Renal cortex interstitium (tissue), 11 donors: ENCODE results near the gene CACNA2D2. TPM values are rescaled to one million over a fixed set of nuclear protein-coding genes. Genes with fewer than 3 reads are reported as not detected.

Experiments
- DNase-seq, 11 donors: peaks; one replicate each; pipeline ENCODE4 v3.0.0-alpha.2; 2013; ENCODE audit warnings: low read depth in 9 of 11, low spot score in 4 of 11; ENCODE audit errors: extremely low read depth in 1 of 11
- polyA plus RNA-seq, 3 donors: library from polyadenylated mRNA; unstranded; fragments of 120-200 nt; gene quantifications; one replicate each; pipeline ENCODE4 v1.2.1, GENCODE V29; 2013; ENCODE audit not compliant: insufficient read length in 3 of 3

The CACNA2D2 gene
- polyA plus RNA-seq, 3 donors: 14.0 to 17.2 (median 14.6) TPM

DNA sequence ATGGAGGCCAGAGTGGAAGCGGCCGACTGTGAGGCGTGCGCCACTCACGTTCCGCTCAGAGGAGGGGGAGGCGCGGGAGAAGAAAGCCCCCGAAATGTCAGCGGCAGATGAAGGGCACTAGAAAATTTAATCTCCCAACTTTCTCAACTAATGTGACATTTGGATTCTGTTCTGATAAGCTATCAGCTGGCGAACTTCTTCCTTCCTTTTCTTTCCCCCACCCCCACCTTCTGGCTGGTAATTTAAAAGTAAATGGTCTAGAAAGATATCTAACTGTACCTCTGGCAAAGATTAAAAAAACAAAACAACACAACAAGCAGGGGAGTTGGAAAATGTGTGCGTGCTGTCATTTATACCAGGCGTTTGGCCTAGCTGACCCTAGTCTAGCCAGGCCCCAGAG lies 117.7 kb downstream of the CACNA2D2 start:
- no peak for DNase-seq

DNA sequence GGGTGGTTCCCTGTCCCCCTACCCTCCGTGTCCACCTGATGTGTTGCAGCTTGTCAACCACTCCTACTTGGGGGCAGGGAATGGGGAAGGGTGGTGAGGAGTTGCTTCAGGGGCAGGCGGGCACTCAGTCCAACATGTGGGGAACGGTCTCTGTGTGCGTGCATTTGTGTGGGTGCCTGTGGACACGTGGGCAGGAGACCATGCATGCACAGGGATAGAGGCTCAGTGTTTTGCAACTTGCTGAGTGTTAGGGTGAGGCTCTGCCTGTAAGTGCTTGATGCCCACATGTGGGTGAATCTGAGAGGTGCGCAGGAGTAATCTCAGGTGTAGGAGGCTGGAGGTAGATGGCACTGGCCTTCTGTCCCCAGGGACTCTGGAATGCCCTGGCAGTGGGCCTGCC lies 119.7 kb downstream of the CACNA2D2 start:
- no peak for DNase-seq

DNA sequence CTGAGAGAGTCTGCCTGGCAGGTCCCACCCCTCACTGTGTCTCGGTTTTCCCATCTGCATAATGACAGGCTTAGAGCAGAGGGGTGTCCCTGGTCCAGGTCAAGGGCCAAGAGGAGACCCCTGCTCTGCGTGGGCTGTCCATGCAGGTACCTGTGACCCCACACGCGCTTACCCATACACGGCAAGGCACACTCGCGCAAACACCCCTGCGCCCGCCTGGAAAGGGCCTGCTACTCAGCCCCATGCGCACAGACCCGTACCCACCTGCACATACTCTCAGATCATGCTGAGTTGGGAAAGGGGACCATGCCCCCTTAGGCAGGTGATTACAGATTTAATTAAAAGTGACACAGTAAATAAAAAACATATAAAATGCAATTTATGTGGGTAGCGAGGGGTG lies 120.7 kb downstream of the CACNA2D2 start:
- DNase-seq: no peak

DNA sequence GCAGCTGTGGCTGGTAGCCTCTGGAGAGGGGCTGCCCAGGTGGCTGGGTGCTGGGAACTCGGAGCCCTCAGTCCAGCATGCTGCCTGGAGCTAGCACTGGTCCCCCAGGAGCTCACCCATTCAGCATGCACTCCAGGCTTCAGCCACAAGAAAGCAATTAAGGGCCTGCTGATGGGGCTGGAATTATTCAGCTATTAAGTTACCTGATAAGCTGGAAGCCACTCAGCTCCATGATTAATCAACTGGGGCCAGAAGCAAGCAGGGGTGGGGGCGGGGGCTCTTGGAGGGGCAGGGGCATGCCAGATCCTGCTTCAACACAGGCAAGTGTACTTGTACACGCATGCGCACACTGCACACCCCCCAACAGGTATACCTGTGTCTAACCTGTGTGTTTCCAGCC lies 122.1 kb downstream of the CACNA2D2 start:
- DNase-seq: no peak

DNA sequence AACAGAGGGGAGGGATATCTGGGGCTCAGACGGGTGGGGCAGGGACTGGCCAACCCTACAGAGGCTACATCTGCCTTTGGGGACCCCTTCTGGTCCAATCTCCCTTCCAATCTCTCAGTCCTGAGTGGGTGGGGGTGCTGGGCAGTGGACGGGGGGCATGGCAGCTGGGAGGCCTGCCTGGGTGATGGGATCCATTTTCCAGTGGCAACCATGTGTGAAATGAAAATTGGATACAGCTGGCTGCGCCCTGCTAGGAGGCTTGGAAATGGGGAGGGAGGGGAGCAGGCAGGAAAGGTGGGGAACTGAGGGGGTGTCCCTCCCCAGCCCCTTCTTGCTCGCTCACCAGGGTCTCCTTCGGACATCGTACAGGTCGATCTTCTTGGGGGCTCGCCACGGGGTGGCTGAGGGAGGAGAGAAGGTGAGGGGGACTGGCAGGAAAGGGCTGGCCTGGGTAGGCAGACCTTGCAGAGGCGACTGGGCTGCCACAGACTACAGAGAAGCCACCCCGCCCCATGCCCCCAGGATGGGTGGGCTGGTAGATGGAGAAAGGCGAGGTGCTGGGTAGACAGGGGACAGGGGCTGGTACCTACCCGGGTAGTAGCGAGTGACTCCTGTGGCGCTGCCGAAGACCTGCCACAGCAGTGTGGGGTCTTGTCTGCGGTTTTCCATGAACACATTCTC lies 122.9 kb downstream of the CACNA2D2 start:
- no peak for DNase-seq

DNA sequence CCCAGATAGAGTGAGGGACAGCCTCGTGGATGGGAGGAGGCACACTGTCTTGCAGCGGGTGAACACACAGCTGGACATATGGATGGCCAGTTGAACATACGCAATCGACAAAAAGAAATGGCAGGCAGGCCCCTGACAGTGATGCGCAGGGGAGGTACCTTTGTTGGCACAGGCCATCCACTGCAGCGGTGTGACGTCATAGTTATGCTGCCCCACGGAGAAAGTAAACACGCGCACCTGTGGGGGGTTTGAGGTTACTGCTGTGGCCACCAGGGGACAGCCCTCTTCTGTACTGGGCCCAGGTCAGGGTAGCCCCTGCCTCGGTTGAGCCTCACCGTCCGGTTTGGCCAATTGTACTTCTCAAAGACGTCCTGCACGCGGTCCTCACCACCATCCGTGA lies 124.7 kb downstream of the CACNA2D2 start:
- no peak for DNase-seq

DNA sequence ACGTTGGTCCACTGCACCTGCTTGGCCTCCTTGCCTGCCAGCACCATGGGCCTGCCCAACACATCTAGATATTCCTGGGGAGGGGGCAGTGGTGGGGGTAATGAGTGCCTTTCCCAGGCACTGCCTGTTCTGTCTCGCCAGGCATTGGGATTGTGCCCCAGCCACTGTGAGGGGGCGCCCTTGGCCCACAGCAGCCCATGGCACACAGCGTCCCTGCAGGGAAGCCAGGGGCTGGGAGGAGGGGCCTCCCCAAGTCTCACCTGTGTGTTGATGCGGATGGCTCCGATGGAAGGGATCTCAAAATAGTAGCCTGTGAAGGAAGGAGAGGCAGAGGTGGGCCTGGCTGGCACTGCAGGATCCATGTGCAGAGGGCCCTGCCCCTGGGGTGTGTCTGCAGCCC lies 125.4 kb downstream of the CACNA2D2 start:
- DNase-seq: no peak

DNA sequence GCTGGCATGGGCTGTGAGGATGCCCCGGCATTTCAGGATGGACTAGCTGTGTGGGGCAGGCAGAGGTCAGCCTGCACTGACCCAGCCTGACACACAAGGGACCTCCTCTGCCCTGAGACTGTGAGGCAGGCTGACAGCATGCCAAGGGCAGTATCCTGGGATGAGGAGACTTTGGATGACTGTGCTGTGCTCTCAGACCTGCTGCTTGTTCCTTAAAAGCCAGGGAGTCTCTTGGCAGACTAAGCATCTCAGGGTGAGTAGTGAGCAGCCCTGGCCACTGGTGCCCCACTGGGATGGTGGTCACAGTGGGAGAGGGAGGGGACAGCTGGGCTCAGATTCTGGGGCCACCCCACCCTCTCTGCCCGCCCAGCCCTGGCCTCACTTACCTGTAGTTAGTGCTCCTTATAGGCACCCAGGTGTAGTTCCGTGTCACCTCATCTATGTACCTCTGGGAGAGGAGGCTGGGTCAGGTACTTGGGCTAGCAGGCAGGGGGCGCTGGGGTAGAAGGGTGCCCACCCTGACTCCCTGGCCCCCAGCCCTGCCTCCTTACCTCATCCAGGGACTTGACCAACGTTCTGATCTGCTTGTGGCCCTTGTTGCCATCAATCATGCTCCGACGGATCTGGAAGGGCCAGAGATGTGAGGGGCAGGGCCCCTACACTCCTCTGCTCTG lies 128.0 kb downstream of the CACNA2D2 start:
- no peak for DNase-seq

DNA sequence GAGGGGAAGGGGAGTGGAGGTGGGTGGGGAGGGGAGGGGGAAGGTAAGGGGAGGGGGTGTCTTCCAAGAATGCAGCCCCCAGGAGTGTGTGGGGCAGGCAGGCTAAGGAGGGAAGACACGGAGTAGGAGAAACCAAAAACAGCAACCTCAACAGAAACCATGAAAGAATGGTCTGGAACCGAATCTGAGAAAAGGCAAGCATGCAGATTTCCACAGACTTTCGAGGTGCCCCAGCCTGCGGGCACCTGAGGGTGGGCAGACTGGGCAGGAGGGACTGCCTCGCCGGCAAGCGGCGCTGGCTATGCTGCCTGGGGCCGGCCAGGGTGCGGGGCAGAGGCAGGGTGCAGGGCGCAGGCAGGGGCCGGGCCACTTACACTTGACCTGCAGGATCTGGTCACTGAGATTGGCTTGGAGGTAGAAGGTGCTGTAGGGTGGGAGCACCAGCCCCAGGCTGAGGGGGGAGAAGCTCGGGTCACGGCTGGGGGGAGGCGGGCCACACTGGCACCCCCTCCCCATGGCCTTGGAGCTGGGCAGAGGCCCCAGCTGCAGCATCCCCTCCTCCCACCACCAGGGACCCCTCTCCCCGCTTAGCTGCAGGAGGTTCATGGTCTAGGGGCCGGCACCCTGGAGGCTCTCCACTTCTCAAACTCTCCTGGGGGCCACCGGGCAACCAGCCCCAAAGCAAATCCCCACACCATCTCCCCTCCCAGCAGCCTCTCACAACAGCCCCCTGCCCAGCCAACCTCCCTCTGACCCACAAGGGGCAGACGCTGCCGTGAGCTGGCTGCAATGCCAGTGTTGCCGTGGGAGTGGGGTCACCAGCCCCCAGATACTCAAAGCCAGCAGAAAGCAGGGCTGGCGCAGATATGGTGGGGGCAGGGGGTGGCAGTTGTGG lies 128.8 kb downstream of the CACNA2D2 start:
- no peak for DNase-seq

DNA sequence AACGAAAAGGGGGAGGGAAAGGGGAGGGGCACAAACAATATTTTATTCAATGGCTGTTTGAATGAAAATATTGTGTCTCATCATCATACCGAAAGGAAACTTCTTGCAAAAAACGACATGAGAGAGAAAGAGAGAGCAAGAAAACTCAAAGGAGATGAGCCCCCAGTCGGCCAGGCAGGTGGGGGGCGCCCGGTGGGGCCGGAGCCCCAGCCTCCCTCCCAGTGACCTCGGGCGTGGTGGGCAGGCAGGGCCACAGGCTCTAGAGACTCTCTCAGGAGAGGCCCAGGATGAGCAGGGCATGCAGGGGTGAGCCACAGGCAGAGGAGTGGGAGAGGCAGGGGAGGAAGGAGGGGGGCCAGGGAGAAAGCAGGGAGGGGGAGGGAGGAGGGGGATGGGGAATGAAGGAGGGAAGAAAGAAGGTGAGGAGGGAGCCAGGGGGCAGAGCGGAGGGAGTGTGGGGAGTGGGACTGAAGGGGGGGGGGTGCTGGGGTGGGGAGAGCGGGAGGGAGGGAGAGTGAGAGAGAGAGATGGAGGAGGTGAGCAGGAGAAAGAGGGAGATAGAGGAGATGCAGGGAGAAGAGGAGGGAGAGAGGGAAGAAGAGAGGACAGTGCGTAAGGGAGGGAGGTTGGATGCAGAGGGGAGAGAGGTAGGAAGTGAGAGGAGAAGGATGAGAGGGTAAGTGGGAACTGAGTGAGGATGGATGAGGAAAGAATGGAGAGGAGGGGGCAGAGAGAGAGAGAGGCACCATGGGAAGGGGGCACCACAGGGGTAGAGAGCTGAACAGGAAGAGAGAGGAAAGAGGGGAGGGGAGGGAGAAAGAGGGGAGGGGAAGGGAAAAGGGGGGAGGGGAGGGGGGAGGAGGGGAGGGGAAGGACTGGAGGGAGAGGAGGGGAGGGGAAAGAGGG lies 130.0 kb downstream of the CACNA2D2 start:
- DNase-seq: no peak

DNA sequence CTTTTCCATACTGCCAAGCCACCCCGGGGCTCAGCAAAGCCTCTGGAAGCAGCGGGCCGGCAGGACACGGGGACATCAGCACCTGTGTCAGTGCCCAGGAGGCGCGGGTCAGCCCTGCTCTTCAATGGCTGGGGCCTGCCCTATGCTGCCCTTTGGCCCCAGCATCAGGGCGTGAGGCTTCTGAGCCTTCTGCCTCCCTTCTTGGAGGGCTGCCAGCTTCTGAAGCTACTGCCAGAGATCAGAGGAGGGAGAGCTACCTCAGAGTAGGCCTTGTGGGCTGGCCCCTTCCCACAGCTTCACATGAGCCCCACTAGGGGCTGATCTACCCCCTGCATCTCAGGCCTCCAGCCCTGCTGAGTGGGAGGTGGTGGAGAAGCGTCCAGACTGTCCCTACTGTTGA lies 131.1 kb downstream of the CACNA2D2 start:
- DNase-seq: no peak

DNA sequence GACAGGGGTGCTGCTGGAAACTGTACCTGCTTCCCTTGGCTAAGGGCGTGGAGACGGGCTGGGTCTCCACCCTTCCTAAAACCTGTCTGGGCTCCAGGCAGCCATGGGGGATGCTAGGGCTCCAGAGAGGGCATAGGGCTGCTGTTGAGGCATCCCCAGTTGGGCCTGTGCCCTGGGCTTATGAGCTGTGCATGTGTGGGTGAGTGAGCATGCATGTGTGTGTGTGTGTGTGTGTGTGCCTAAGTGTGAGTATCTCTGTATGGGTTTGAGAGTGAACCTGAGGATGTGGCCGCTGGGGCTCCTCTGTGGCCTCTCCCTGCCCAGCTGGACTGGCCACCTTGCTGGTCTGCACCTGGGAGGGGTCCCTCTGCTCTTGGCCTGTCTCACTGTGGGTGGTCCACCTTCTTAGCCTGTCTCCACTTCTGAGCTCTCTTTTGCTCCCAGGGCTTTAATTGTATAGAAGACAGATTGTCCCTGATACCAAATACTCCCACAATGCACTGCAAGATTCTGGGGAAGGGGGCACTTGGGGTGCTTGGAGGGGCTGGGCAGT lies 132.2 kb downstream of the CACNA2D2 start:
- DNase-seq: no peak

DNA sequence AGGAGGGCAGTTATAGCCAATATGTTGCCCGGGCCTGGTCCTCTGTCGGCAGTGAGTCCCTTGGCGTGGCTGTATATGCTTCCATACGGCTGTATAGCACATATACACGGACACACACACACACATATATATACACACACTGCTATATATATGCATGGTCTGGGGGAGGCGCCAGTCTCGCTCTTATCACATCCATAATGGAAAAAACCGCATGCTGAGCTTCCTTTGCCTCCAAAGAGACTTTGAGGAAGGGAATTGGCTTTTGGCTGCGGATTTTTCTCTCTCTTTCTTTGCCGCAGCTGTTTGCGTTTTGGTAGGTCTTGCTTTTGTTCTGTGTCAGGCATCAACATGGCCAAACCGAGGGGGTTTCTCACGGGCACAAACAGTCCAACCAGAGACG lies 132.8 kb downstream of the CACNA2D2 start:
- no peak for DNase-seq

DNA sequence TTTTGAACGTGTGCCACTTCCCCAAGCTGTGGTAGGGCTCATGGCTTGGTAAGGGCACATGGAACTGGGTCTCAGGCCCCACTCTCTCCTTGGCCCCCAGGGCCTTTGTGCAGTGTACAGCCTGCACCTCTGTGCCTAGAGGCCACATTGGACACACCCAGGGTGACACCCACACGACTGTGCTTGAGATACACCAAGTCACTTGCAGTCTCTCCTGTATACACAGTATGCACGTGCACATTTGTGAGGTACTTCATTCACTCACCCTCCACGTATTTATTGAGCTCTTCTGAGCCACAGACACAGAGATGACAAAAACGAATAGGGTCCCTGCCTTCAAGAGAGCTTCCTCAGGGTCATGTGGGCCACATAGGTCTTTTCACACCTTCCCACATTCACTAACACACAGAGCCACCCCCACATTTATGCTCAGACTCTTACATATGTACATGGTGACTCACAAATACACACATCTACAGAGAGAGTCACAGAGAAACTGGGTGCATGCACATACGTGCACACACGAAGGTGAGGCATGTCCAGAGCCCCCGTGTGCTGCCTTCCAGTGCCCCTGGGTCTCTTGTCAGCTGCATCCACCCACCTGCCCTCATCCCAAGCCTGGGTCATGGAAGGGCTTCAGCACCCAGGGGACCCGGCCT lies 134.3 kb downstream of the CACNA2D2 start:
- no peak for DNase-seq

DNA sequence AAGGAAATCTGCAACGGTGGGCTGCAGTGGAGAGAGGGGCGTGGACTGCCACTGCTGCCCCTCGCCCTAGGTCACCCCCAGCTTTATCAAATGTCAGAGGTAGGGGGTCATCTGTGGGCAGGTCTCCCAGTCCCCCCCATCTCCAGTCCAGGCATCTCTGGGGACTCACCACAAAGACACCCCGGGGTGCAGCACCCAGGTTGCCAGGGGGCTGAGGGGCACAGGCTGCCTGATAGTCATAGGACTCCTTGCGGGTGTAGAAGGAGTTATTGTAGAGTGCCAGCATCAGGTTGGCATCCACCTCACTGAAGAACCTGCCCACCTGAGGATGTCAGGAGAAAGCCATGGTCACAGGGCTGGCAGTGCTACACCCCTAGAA lies 137.6 kb downstream of the CACNA2D2 start:
- no peak for DNase-seq

DNA sequence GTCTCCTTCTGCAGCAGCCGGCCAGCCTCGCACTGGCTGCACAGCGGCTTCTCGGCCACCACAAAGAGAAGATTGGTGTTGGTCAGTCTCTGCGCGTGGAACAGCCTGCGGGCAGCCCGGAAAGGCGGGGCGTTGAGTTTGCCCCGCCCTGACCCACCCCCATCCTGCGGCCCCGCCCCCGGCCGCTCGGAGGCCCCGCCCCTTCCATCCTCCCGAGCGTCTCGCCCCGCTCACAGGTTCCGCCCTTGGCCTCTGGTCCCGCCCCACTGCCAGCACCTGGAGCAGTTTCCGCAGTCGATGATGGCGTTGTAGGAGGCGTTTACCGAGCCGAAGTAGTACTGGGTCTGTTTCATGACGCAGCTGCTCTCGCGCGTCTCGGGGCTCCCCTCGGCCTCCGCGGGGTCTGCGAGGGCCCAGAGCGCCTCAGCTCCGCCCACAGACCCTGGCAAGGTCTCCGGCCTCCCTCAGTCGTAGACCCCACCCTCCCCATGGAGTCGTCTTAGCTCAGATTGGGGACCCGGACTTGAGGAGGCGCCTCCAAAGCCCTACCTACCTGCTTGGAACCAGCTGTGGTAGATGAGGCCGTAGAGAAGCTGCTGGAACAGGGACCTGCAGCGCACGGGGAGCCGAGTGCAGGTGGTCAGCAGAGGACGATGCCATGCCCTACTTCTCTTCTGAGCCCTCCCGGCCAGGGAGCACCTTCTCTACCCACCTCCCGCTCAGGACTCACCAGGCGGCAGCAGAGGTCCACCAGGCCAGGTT lies 138.2 kb downstream of the CACNA2D2 start:
- DNase-seq: peak in 2 of 11 donors; percentile 68 to 70

DNA sequence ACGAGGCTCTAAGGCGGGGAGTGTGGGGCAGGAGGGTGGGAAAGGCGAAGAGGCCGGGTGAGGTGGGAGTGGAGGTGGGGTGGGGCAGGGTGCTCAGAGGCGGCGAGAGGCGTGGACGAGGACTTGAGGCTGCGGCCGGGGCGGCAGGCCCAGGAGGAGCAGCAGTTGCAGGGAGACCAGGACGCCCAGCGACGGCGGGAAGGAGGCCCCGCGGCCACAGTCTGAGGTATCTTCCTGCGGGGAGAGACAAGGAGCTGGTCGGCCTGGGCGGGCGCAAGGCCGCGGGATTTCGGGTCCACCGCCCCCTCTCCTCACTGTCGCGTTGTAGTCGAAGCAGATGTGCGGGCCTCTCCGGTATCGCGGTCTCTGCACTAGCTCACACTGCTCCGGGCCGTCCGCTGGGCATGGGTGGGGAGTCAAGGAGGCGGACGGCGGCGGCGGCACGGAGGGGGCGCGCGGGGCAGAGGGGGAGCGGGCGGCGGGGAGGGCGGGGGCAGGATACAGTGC lies 138.8 kb downstream of the CACNA2D2 start:
- no peak for DNase-seq

DNA sequence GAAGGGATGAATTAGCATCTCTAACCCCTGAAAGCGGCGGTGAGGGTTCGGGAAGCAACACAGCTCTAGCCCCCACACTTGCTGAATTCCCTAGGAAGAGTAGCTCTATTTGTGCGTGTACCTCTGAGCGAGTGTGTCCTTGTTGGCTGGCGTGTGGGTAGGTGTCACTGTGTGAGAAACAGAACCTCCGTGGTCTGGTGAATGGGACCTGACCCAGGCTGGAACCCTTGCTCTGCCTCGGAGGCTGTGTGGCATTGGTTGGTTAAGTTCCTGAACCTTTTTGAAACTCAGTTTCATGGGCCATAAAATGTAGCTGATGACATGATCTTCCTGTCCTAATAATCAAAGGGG lies 143.7 kb downstream of the CACNA2D2 start:
- no peak for DNase-seq
